NB4 (cell line): ENCODE results near the gene GALNT2.

Experiments used
- CTCF ChIP-seq: IDR thresholded peaks from one replicate; pipeline ENCODE4 v1.5.1; 2012; ENCODE audit warnings: low read depth, low read length
- MAX ChIP-seq: IDR thresholded peaks from 2 replicates; pipeline ENCODE4 v1.6.1; 2011; ENCODE audit warnings: low read depth, low read length
- MYC ChIP-seq: IDR thresholded peaks from 2 replicates; pipeline ENCODE4 v1.6.1; 2011; ENCODE audit warnings: low read depth, low read length
- POLR2A ChIP-seq: IDR thresholded peaks from 2 replicates; pipeline ENCODE4 v1.6.1; 2011; ENCODE audit warnings: mild to moderate bottlenecking; ENCODE audit not compliant: insufficient read length; ENCODE audit errors: extremely low read depth

GRCh38 chr1:230237009-230237370 lies 170.0 kb downstream of the GALNT2 start:
- no peak for TF ChIP-seq CTCF
- TF ChIP-seq POLR2A, result no peak
- TF ChIP-seq MAX, result no peak
- TF ChIP-seq MYC, result no peak
